Mammary epithelial cell (primary cell): ENCODE data around the gene TXNRD2.
"Not testable (repeated sequence)": the region's sequence is repeated elsewhere in the genome, so short reads cannot be mapped to it uniquely, and the experiment has no call there.

Experiments
- CTCF ChIP-seq, 2 donors: IDR thresholded peaks in 1 of 2; conservative IDR thresholded peaks in 1 of 2; 2 replicates each; pipeline ENCODE4 v1.5.1; 2011 to 2012; ENCODE audit warnings: inconsistent platforms in 2 of 2, low read length in 2 of 2, mild to moderate bottlenecking in 2 of 2, control low read depth in 1 of 2, low read depth in 1 of 2; ENCODE audit not compliant: insufficient read depth in 1 of 2; ENCODE audit errors: extremely low read depth in 1 of 2
- EZH2 ChIP-seq: IDR thresholded peaks from 2 replicates; pipeline ENCODE4 v1.6.1; 2012; ENCODE audit warnings: low read length, inconsistent platforms, borderline replicate concordance

DNA sequence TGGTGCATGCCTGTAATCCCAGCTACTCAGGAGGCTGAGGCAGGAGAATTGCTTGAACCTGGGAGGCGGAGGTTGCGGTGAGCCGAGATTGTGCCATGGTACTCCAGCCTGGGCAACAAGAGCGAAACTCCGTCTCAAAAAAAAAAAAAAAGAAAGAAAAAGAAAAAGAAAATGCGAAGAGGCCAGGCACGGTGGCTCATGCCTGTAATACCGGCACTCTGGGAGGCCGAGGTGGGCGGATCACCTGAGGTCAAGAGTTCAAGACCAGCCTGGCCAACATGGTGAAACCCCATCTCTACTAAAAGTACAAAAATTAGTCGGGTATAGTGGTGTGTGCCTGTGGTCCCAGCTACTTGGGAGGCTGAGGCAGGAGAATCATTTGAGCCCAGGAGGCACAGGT lies 15.6 kb downstream of the TXNRD2 start:
- TF ChIP-seq CTCF (conservative IDR thresholded peaks at IDR 0.05 in 1 of 2, IDR thresholded peaks at IDR 0.05 in 1 of 2; ENCODE audit: extremely low read depth in 1 of 2, insufficient read depth in 1 of 2, low read depth in 1 of 2, low read length in 2 of 2); EZH2: not testable (repeated sequence)
